ENCODE measurements around the gene CBARP.
A peak's percentile ranks its signal among the peaks of the same experiment; 100 is the strongest.

Gene CBARP

GRCh38 chr19:1264801-1265614 lies 27.2 kb upstream of the CBARP start:
- DNase-seq (ENCODE audit: low read depth, low spot score): no peak

DNA sequence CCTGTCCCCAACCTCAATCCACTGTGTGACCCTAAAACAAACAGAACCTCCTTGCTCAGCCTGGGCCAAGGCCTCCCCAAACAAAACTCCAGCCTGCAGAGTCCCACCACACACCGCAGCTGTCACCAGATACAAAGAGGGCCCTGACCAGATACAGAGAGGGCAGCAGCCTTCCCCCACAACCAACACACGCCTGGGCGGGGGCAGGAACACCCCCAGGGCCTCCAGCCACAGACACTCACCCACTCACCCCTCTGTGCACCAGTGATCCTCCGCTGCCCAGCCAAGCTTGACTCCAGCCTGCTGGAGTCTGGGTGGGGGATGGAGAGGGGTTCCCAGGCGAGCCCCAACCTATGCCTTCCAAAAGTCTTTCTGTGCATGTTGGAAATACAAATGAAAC lies 25.4 kb upstream of the CBARP start:
- no peak for DNase-seq (ENCODE audit: low read depth, low spot score)

DNA sequence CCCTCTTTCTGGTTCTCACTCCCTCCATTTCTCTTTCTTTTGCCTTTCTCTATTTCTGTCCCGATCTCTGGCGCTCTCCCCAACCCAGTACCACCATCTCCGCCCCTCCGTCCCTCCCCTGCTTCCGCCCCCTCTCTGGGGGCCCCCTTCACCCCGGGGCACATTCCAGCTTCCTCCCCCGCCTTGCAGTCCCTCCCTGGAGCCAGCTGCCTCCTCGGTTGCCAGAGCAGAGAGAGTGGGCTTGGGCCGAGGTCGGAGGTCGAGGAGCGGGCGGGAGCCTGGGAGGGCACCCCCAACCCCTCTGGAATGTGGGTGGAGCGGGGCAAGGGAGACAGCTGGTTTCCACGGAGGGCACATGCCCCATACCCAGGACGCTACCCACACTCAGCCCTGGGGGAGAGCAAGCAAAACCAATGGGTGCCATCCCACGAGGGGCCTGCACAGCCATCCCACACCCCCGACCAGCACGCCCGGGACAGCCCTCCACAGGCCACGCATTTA lies 24.9 kb upstream of the CBARP start:
- DNase-seq (ENCODE audit: low read depth, low spot score): no peak

DNA sequence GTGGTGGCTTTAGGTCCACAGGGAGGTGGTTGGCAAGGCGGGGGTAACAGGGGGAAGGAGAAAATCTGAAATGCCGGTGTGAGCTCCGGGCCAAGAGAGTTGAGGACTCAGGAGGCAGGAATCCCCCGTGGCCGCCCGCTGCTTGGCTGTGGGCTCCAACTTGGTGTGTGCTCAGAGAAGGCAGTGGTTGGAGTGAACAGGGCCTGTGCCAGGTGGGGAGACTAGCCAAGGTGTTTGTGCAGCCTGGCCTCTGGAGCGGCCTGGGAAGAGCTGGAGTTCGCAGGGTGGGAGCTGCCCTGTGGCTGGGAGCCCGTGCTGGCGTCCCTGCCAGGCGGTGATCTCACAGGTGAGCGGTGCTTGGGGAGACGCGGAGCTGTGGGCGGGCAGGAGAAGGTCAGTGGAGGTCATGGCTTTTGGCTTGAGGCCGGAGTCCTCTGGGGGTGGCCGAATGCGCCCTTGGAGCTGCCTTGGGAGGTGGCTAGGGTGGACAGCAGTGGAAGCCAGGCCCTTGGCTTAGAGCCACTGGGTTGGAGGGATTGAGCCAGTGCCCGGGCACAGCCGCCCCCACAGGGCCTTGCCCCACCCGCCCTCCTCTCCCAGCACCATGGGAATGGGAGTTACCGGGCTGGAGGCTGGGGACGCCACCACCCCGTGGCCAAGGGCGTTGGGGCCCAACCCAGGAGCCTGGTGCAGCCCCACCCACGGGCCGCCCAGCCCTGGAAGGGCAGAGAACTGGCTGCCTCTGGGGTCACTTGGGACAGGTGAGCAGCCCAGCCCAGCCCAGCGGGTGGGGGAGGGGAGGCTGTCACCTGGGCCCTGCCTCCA lies 24.2 kb upstream of the CBARP start:
- no peak for DNase-seq (ENCODE audit: low read depth, low spot score)

DNA sequence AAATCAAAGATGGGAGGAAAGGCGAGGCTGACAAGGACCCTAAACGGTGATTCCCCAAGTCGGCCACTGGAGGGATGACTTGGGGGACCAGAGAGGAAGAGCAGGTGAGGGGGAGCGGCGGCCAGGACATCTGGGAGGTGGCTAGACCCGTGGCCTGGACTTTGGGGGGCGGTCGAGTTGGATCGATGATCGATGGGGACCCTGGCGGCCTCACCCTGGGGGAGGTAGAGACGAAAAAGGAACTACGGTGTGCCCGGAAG lies 23.7 kb upstream of the CBARP start:
- DNase-seq (ENCODE audit: low read depth, low spot score): no peak

GRCh38 chr19:1260749-1261537 lies 23.1 kb upstream of the CBARP start:
- peak; percentile 92 for DNase-seq (ENCODE audit: low read depth, low spot score)

GRCh38 chr19:1259876-1260748 lies 22.3 kb upstream of the CBARP start:
- no peak for DNase-seq (ENCODE audit: low read depth, low spot score)

DNA sequence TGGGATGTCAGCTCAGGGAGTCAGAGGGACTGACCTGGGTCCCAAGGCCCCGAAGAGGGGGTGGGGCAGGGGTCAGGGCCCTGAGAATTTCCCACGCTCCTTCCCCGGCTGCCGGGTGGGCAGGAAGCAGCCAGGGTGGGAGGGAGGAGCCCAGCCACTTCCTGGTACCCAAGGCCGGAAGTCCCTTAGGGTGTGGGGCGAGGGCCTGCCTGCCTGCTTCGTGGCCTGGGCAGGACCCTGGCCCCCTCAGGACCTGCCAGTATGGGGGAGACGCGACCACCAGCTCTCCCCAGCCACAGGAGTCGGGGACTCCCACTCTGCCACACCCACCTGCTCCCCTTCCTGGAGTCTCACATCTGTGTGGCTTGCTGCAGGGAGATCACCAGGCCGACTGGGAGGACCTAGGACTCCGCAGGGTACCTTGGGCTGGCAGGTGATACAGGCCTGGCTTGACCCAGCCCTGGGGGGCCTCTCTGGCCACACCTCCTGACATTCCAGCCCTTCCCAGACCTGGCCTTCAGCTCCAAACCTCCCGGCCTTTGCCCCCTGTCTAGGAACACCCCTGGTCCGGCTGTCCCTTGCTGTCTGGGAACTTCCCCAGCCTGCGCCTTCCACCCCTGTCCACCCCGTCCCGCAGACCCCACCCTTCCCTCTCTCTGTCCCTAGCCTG lies 21.5 kb upstream of the CBARP start:
- DNase-seq (ENCODE audit: low read depth, low spot score): no peak

DNA sequence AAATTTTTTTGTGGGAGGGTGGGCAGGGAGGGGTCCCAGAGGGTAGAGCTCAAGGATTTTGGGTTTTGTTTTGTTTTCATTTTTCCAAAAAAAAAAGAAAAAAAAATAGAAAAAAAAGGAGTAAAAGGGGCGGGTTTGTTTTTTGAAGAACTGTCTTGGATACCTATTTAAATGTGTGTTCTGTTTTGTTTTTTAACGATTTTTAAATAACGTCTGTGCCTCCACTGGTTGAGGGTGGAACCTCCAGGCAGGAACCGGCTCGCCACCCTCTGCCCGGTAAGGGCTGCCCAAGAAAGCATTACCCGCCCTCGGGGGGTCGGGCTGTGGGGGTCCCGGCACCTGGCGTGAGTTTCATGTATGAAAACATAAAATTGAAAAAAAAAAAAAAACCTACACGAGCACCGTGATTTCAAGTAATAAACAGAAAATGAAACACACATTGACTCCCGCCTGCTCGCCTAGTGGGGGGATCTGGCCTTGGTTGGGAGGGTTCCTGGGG lies 21.0 kb upstream of the CBARP start:
- DNase-seq (ENCODE audit: low read depth, low spot score): no peak

DNA sequence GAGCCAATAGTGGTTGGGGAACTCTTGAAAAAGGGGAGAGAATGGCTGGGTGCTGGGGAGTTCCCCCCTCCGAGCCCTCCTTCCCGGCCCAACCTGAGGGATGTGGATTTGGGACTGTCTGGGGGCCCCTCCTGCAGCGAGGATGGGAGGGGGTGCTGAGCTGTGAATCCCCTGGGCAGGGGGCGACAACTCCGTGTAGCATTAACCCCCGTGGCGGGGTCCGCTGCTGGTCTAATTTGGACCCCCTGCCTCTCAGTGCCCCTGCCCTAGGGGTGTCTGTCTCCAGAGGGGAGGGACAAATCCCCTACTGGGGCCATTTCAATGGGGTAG lies 20.3 kb upstream of the CBARP start:
- DNase-seq (ENCODE audit: low read depth, low spot score): no peak

DNA sequence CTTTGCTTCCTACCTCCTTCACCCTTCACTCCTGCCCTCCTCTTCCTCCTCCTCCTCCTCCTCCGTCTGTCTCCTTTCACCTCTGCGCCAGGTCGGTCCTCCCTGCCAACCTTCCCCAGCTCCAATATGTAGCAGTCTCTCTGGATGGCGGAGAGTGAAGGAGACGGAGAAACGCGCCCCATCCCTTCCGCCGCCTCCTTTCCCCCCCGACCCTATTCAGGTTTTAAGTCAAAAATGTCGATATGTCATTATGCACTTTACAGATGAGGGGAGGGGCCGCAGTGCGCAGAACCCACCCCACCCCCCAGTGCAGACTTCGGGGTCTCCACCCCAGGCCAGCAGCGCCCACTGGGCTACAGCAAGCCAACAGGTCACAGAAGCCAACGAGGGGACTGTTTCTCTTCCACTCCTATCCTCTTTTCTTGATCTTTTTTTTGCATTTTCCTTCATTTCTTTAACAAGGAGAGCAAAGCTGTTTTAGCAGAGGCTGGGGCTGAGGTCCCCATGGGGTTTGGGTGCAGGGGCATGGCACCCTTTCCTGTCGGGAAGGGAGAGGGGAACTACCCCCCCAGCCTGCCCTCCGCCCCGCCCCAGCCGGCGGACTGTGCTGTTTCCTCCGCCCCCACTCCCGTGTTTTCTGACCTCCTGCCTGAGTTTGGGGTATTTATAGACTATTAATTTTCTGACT lies 19.8 kb upstream of the CBARP start:
- no peak for DNase-seq (ENCODE audit: low read depth, low spot score)

DNA sequence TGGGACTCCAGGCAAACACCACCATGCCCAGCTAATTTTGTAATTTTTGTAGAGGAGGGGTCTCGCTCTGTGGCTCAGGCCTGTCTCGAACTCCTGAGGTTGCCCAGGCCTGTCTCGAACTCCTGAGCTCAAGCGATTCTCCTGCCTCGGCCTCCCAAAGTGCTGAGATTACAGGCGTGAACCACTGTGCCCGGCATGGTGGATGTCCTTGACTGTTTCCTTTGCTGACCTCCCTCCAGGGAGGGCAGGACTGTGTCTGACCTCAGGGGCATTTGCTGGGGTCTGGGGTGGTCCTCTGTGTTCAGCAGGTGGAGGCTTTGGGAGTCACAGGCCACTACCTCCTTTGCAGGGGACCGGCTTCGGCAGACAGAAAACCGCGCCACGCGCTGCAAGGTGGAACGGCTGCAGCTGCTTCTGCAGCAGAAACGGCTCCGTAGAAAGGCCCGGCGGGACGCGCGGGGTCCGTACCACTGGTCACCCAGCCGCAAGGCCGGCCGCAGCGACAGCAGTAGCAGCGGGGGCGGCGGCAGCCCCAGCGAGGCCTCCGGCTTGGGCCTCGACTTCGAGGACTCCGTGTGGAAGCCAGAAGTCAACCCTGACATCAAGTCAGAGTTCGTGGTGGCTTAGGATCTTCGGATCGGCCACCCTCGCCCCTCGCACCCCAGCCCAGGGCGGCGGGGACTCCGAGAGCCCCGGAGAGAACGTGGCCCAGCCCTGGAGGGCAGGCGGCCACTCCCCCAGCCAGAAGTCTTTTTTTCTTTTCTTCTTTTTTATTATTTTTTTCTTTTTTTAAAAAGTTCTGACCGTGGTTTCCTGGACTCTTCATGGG lies 19.1 kb upstream of the CBARP start:
- DNase-seq (ENCODE audit: low read depth, low spot score): no peak

DNA sequence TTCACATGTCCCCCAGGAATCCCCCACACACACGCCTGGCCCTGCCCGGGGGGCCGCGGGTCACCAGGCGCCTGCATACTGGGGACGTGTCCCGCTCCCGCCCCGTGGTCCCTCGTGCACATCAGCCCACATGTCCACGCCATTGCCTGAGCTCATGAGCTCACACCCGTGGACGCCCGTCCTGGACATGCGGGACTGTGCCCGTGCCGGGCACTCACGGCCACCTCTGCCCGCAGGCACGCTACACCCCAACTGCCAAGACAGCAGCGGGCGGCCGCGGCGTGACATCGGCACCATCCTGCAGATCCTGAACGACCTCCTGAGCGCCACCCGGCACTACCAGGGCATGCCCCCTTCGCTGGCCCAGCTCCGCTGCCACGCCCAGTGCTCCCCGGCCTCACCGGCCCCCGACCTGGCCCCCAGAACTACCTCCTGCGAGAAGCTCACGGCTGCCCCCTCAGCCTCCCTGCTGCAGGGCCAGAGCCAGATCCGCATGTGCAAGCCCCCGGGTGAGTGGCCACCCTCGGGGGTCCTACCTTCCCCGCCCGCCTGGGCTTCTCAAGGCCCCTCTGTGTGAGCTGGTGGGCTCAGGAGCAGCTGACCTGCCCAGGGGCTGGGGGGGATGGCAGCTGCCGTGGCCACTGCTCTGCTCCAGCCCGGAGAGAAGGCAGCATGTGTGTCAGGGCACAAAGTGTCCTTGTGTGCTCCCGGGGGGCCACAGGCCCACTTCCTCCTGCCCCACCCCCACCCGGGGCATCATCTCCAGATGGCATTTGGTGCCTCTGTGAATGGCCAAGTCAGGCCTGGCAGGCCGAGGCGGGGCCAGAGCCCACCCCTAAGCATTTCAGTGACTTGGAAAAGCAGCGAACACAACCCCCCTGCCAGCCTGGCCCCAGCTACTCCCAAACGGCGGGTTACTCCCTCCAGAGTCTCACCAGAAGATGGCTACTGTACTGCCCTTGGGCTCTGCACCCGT lies 17.7 kb upstream of the CBARP start:
- no peak for DNase-seq (ENCODE audit: low read depth, low spot score)

DNA sequence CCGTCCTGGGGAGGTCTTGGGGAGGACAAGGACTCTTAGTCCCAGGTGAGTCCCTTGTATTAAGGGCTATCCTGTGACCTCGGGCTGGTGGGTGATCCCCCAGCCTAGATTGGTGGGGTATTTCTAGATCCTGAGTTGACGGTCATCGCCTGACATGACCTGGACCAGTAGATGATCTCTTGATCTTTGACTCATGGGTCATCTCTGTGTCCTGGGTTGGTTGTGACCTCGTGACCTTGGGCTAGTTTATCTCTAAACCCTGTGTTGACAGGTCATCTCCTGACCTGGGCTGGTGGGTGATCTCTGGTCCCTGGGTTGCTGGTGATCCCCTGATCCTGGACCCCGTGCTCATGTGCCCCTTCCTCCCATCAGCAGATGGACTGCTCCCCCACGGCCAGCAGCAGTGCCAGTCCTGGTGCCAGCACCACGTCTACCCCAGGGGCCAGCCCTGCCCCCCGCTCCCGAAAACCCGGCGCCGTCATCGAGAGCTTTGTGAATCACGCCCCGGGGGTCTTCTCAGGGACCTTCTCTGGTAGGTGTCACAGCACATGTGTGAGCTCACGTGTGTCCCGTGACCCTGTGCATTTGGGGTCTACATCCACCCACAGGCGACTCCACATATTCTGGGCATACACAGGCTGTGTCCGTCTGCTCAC lies 16.9 kb upstream of the CBARP start:
- DNase-seq (ENCODE audit: low read depth, low spot score): no peak

DNA sequence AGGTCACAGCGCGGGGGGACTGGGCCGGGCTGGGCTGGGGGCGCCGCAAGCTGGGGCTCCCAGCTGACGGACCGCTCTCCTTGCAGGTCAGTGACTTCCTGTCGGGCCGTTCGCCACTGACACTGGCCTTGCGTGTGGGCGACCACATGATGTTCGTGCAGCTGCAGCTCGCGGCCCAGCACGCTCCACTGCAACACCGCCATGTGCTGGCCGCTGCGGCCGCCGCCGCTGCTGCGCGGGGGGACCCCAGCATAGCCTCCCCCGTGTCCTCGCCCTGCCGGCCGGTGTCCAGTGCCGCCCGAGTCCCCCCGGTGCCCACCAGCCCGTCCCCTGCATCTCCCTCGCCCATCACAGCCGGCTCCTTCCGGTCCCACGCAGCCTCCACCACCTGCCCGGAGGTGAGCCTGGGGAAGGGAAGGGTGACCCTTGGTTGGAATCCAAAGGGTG lies 16.3 kb upstream of the CBARP start:
- DNase-seq (ENCODE audit: low read depth, low spot score): no peak

- DNase-seq (ENCODE audit: low read depth, low spot score): no peak
Measured at GRCh38 chr19:1253514-1254080, 15.8 kb upstream of the CBARP start.

All from activated naive CD8-positive, alpha-beta T cell treated with anti-CD3 and anti-CD28 coated beads, Interleukin-2, amount 50 U/mL, for 16 hours (primary cell).